PC-9 (cell line): Measurements from ENCODE around the gene TAS2R1.

ENCODE experiments used
- CTCF ChIP-seq: fragments of 200-600 bp; sonication (generic); conservative IDR thresholded peaks from 2 replicates; pipeline ENCODE4 v1.6.1; 2017; ENCODE audit warnings: mixed run types, antibody characterized with exemption, mild to moderate bottlenecking, moderate library complexity
- EZH2 ChIP-seq: fragments of 200-600 bp; sonication (generic); IDR thresholded peaks from 2 replicates; pipeline ENCODE4 v1.8.0; 2017; ENCODE audit warnings: antibody characterized with exemption, low read depth

- no peak for TF ChIP-seq CTCF
- no peak for TF ChIP-seq EZH2
Measured at GRCh38 chr5:9654886-9655285, 24.7 kb upstream of the TAS2R1 start.
